ENCODE data around the gene ADCY9.

Gene ADCY9

DNA sequence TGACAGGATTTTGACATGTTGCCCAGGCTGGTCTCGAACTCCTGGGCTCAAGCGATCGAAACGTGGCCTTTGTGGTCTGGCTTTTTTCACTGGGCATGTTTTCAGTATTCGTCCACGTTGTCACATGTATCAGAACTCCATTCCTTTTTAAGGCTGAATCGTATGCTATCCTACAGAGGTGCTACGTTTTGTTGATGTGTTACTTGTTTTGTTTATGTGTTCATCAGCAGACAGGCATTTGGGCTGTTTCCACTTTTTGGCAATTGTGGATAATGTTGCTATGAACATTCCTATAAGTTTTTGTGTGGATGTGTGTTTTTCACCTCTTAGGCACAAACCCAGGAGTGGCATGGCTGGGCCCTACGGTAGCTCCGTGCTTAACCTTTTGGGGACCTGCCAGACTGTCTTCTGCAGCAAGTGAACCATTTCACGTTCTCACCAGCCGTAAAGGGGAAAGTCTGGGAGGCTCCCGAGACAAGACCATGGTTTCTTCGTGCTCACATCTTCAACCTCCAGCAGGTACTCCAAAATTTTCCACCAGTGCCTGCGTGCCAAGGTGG lies 26.9 kb downstream of the ADCY9 start:
- Histone ChIP-seq H3K9me3 (ENCODE audit: insufficient read depth, low read length) (no peaks in the 10 kb centered on the region), H3K27ac (ENCODE audit: low read depth, low read length) (no peak overlapping the region), H4K20me1 (ENCODE audit: low read depth, low read length) (no peaks in the 10 kb centered on the region), H3K9ac (ENCODE audit: low read length) (no peak overlapping the region), H3K36me3 (ENCODE audit: low read length) (no peaks in the 10 kb centered on the region), H3K27me3 (ENCODE audit: low read length) (no peaks in the 10 kb centered on the region), H3K4me3 (ENCODE audit: insufficient read depth, low read length, poor library complexity, severe bottlenecking) (no peak overlapping the region), H3K9me2 (replicated peaks; ENCODE audit: insufficient read depth, low read length) (no peaks in the 10 kb centered on the region), H3F3A (ENCODE audit: insufficient read depth) (no peaks in the 10 kb centered on the region), H3K4me2 (ENCODE audit: low read depth, low read length, poor library complexity, severe bottlenecking) (no peak overlapping the region), H3K79me2 (ENCODE audit: insufficient read depth, low read length) (no peaks in the 10 kb centered on the region), H2AFZ (ENCODE audit: low read depth, low read length, severe bottlenecking) (no peak overlapping the region)
- TF ChIP-seq, protein P1, sequence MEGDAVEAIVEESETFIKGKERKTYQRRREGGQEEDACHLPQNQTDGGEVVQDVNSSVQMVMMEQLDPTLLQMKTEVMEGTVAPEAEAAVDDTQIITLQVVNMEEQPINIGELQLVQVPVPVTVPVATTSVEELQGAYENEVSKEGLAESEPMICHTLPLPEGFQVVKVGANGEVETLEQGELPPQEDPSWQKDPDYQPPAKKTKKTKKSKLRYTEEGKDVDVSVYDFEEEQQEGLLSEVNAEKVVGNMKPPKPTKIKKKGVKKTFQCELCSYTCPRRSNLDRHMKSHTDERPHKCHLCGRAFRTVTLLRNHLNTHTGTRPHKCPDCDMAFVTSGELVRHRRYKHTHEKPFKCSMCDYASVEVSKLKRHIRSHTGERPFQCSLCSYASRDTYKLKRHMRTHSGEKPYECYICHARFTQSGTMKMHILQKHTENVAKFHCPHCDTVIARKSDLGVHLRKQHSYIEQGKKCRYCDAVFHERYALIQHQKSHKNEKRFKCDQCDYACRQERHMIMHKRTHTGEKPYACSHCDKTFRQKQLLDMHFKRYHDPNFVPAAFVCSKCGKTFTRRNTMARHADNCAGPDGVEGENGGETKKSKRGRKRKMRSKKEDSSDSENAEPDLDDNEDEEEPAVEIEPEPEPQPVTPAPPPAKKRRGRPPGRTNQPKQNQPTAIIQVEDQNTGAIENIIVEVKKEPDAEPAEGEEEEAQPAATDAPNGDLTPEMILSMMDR (IDR thresholded peaks at IDR 0.05; ENCODE audit: insufficient read depth, low read length, poor library complexity, severe bottlenecking), result no peak
- TF ChIP-seq EZH2phosphoT487 (conservative IDR thresholded peaks at IDR 0.05; ENCODE audit: low read length), result no peak

DNA sequence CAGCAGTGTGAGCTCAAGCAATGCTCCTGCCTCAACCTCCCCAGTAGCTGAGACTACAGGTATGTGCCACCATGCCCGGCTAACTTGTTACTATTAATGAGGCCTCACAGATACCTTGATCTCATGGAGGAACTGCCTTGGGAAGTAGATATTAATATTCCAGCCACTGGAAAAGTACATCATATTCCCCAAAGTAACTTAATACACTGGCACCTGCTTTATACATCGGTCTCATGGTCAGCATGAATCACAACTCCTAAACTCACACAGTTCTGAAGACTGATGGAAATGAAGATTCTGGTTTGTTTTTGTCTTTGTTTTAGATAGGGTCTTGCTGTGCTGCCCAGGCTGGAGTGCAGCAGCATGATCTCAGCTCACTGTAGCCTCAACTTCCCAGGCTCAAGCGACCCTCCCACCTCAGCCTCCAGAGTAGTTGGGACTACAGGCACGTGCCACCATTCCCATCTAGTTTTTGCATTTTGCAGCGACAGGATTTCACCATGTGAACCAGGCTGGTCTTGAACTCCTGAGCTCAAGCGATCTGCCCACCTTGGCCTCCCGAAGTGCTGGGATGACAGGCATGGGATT lies 28.2 kb downstream of the ADCY9 start:
- TF ChIP-seq, protein P1 (IDR thresholded peaks at IDR 0.05; ENCODE audit: insufficient read depth, low read length, poor library complexity, severe bottlenecking), result no peak
- no peak for TF ChIP-seq EZH2phosphoT487 (conservative IDR thresholded peaks at IDR 0.05; ENCODE audit: low read length)
- Histone ChIP-seq H3K4me2 (ENCODE audit: low read depth, low read length, poor library complexity, severe bottlenecking) (no peak overlapping the region), H3K9me3 (ENCODE audit: insufficient read depth, low read length) (no peaks in the 10 kb centered on the region), H3K27ac (ENCODE audit: low read depth, low read length) (no peak overlapping the region), H3K9ac (ENCODE audit: low read length) (no peak overlapping the region), H4K20me1 (ENCODE audit: low read depth, low read length) (no peaks in the 10 kb centered on the region), H3K36me3 (ENCODE audit: low read length) (no peaks in the 10 kb centered on the region), H2AFZ (ENCODE audit: low read depth, low read length, severe bottlenecking) (no peak overlapping the region), H3K79me2 (ENCODE audit: insufficient read depth, low read length) (no peaks in the 10 kb centered on the region), H3K9me2 (replicated peaks; ENCODE audit: insufficient read depth, low read length) (no peaks in the 10 kb centered on the region), H3K27me3 (ENCODE audit: low read length) (no peaks in the 10 kb centered on the region), H3F3A (ENCODE audit: insufficient read depth) (no peaks in the 10 kb centered on the region), H3K4me3 (ENCODE audit: insufficient read depth, low read length, poor library complexity, severe bottlenecking) (no peak overlapping the region)

DNA sequence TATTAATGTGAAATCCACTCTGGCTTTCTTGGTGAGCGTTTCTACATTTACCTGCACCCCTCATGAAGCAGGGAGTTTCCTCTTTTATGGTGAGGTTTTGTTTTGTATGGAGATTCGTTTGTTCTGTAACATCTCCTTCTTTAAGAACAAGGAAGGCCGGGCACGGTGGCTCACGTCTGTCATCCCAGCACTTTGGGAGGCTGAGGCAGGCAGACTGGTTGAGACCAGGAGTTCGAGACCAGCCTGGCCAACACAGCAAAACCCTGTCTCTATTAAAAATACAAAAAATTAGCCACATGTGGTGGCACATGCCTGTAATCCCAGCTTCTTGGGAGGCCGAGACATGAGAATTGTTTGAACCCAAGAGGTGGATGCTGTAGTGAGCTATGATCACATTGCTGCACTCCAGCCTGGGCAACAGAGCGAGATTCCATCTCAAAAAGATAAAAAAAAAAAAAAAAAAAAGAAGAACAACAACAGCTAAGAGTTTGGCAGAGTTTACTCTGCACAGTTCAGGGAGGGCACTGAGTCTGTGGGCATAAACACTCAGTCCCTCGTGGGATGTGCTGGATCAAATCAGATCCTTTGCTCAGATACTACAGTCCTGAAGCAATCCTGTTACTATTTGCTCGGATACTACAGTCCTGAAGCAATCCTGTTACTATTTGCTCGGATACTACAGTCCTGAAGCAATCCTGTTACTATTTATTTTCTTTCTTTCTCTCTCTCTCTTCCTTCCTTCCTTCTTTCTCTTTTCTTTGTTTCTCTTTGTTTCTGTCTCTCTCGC lies 28.9 kb downstream of the ADCY9 start:
- Histone ChIP-seq H2AFZ (ENCODE audit: low read depth, low read length, severe bottlenecking) (no peak overlapping the region), H3K36me3 (ENCODE audit: low read length) (no peaks in the 10 kb centered on the region), H4K20me1 (ENCODE audit: low read depth, low read length) (no peaks in the 10 kb centered on the region), H3K79me2 (ENCODE audit: insufficient read depth, low read length) (no peaks in the 10 kb centered on the region), H3K9me2 (replicated peaks; ENCODE audit: insufficient read depth, low read length) (no peaks in the 10 kb centered on the region), H3K4me2 (ENCODE audit: low read depth, low read length, poor library complexity, severe bottlenecking) (no peak overlapping the region), H3K27ac (ENCODE audit: low read depth, low read length) (no peak overlapping the region), H3K9me3 (ENCODE audit: insufficient read depth, low read length) (no peaks in the 10 kb centered on the region), H3K9ac (ENCODE audit: low read length) (no peak overlapping the region), H3K27me3 (ENCODE audit: low read length) (no peaks in the 10 kb centered on the region), H3F3A (ENCODE audit: insufficient read depth) (no peaks in the 10 kb centered on the region), H3K4me3 (ENCODE audit: insufficient read depth, low read length, poor library complexity, severe bottlenecking) (no peak overlapping the region)
- no peak for TF ChIP-seq EZH2phosphoT487 (conservative IDR thresholded peaks at IDR 0.05; ENCODE audit: low read length)
- TF ChIP-seq, protein P1 (IDR thresholded peaks at IDR 0.05; ENCODE audit: insufficient read depth, low read length, poor library complexity, severe bottlenecking), result no peak

Measured in SU-DHL-6 (cell line).